Right kidney (tissue), 1 donor: ENCODE results near the gene PRDM2.

ENCODE experiments used
- DNase-seq: peaks from one replicate; pipeline ENCODE4 v3.0.0-alpha.2; 2016

The PRDM2 gene

GRCh38 chr1:13790290-13791030, 90.5 kb downstream of the PRDM2 start:
- no peak for DNase-seq

GRCh38 chr1:13792419-13792818, 92.4 kb downstream of the PRDM2 start:
- no peak for DNase-seq

- DNase-seq: no peak
Observed at GRCh38 chr1:13793088-13793730, 93.2 kb downstream of the PRDM2 start.

GRCh38 chr1:13794231-13795187, 94.5 kb downstream of the PRDM2 start:
- DNase-seq: no peak

- no peak for DNase-seq
Observed at GRCh38 chr1:13797397-13797796, 97.4 kb downstream of the PRDM2 start.

GRCh38 chr1:13798120-13798519, 98.1 kb downstream of the PRDM2 start:
- DNase-seq: no peak

GRCh38 chr1:13799502-13800283, 99.7 kb downstream of the PRDM2 start:
- DNase-seq: no peak

GRCh38 chr1:13801232-13801631, 101.2 kb downstream of the PRDM2 start:
- DNase-seq: no peak

GRCh38 chr1:13801655-13802486, 101.9 kb downstream of the PRDM2 start:
- DNase-seq: no peak

- no peak for DNase-seq
Observed at GRCh38 chr1:13802782-13803545, 103.0 kb downstream of the PRDM2 start.

GRCh38 chr1:13803546-13804239, 103.7 kb downstream of the PRDM2 start:
- no peak for DNase-seq

GRCh38 chr1:13804240-13804633, 104.2 kb downstream of the PRDM2 start:
- no peak for DNase-seq

GRCh38 chr1:13805431-13805830, 105.4 kb downstream of the PRDM2 start:
- no peak for DNase-seq

- DNase-seq: no peak
Observed at GRCh38 chr1:13806108-13806507, 106.1 kb downstream of the PRDM2 start.

GRCh38 chr1:13807209-13807608, 107.2 kb downstream of the PRDM2 start:
- no peak for DNase-seq

- DNase-seq: no peak
Observed at GRCh38 chr1:13808729-13809131, 108.7 kb downstream of the PRDM2 start.

GRCh38 chr1:13809461-13810159, 109.6 kb downstream of the PRDM2 start:
- no peak for DNase-seq

GRCh38 chr1:13812456-13813397, 112.7 kb downstream of the PRDM2 start:
- no peak for DNase-seq
